Measurements from ENCODE around the gene SH3BGRL.

Gene SH3BGRL

DNA sequence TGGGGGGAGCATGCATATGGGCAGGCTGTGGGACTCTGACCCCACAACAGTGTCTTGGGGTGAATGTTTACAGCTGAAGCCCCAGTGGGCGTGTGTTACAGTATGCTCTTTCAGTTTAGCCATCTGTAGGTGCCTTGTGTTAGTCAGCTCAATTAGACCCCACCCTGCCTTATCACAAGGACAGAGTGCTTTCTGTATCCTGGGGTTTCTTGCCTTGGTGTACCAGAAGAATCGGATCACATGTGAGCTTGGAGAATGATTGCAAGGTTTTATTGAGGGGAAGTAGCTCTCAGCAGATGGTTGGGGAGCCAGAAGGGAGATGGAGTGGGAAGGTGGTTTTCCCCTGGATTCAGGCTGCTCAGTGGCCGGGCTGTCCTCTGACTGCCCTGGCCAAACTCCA is 27.3 kb downstream of the SH3BGRL start:
- Histone ChIP-seq H3K27me3 (ENCODE audit: control insufficient read depth, insufficient read depth, low read length) (no peaks in the 10 kb centered on the region), H3K9ac (ENCODE audit: low read length) (no peak overlapping the region), H3K4me1 (ENCODE audit: control insufficient read depth, insufficient read depth, low read length) (peaks cover 4% of the 10 kb centered on the region), H3K4me3 (ENCODE audit: low read length) (no peak overlapping the region), H3K36me3 (ENCODE audit: control insufficient read depth, insufficient read depth, low read length) (no peaks in the 10 kb centered on the region), H3K9me3 (ENCODE audit: control insufficient read depth, low read length) (no peaks in the 10 kb centered on the region)

DNA sequence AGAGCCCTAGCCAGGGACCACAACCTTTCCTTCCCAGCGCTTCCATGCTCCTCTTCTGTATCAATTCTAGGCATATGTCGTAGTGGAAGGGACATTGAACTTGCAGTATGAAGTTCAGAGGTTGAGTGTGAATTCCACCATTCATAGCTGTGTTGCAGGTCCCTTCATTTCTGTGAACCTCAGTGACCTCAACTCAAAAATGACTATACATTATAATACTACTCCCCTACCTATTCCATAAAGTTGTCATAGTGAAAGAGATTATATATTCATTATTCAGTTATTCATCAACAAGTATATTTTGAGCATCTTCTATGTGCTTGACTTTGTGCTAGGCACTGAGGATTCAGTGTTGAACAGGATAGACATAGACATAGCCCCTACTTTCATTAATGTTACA is 28.0 kb downstream of the SH3BGRL start:
- Histone ChIP-seq H3K4me3 (ENCODE audit: low read length) (no peak overlapping the region), H3K4me1 (ENCODE audit: control insufficient read depth, insufficient read depth, low read length) (peaks cover 4% of the 10 kb centered on the region), H3K9ac (ENCODE audit: low read length) (no peak overlapping the region), H3K36me3 (ENCODE audit: control insufficient read depth, insufficient read depth, low read length) (no peaks in the 10 kb centered on the region), H3K9me3 (ENCODE audit: control insufficient read depth, low read length) (no peaks in the 10 kb centered on the region), H3K27me3 (ENCODE audit: control insufficient read depth, insufficient read depth, low read length) (no peaks in the 10 kb centered on the region)

DNA sequence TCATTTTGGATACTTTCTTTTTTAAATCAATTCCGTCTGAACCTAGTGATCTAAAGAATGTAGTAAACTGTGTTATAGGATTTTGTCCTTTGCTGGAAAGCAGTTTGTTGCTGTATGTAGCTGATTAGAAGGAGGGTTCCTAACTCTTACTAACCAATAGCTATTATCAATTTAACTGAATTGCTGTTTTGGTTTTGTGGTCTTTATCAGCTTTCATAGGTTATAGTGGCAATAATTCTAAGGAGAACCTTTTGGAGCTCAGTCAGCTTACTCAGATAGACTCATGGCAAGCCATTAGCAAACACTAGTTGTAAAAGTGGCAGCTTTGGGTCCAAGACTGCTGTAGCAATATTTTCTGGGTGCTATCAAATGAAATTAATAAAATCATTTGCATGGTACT is 29.6 kb downstream of the SH3BGRL start:
- Histone ChIP-seq H3K9ac (ENCODE audit: low read length) (no peak overlapping the region), H3K27me3 (ENCODE audit: control insufficient read depth, insufficient read depth, low read length) (no peaks in the 10 kb centered on the region), H3K9me3 (ENCODE audit: control insufficient read depth, low read length) (no peaks in the 10 kb centered on the region), H3K4me3 (ENCODE audit: low read length) (no peak overlapping the region), H3K4me1 (ENCODE audit: control insufficient read depth, insufficient read depth, low read length) (peaks cover 4% of the 10 kb centered on the region), H3K36me3 (ENCODE audit: control insufficient read depth, insufficient read depth, low read length) (no peaks in the 10 kb centered on the region)

GRCh38 chrX:81232218-81232617 is 30.3 kb downstream of the SH3BGRL start:
- no peak overlapping the region for H3K4me3 ChIP-seq (ENCODE audit: low read length)
- H3K9me3 ChIP-seq (ENCODE audit: control insufficient read depth, low read length), result no peaks in the 10 kb centered on the region
- peaks cover 4% of the 10 kb centered on the region for H3K4me1 ChIP-seq (ENCODE audit: control insufficient read depth, insufficient read depth, low read length)
- H3K9ac ChIP-seq (ENCODE audit: low read length), result no peak overlapping the region
- no peaks in the 10 kb centered on the region for H3K36me3 ChIP-seq (ENCODE audit: control insufficient read depth, insufficient read depth, low read length)
- no peaks in the 10 kb centered on the region for H3K27me3 ChIP-seq (ENCODE audit: control insufficient read depth, insufficient read depth, low read length)

GRCh38 chrX:81237516-81237915 is 35.6 kb downstream of the SH3BGRL start:
- Histone ChIP-seq H3K9ac (ENCODE audit: low read length) (no peak overlapping the region), H3K4me1 (ENCODE audit: control insufficient read depth, insufficient read depth, low read length) (no peaks in the 10 kb centered on the region), H3K27me3 (ENCODE audit: control insufficient read depth, insufficient read depth, low read length) (no peaks in the 10 kb centered on the region), H3K9me3 (ENCODE audit: control insufficient read depth, low read length) (no peaks in the 10 kb centered on the region), H3K4me3 (ENCODE audit: low read length) (no peak overlapping the region), H3K36me3 (ENCODE audit: control insufficient read depth, insufficient read depth, low read length) (no peaks in the 10 kb centered on the region)

- no peaks in the 10 kb centered on the region for H3K36me3 ChIP-seq (ENCODE audit: control insufficient read depth, insufficient read depth, low read length)
- no peak overlapping the region for H3K4me3 ChIP-seq (ENCODE audit: low read length)
- H3K27me3 ChIP-seq (ENCODE audit: control insufficient read depth, insufficient read depth, low read length), result no peaks in the 10 kb centered on the region
- H3K9ac ChIP-seq (ENCODE audit: low read length), result no peak overlapping the region
- no peaks in the 10 kb centered on the region for H3K9me3 ChIP-seq (ENCODE audit: control insufficient read depth, low read length)
- no peaks in the 10 kb centered on the region for H3K4me1 ChIP-seq (ENCODE audit: control insufficient read depth, insufficient read depth, low read length)
Observed at GRCh38 chrX:81238166-81238565, 36.3 kb downstream of the SH3BGRL start.

- H3K4me3 ChIP-seq (ENCODE audit: low read length), result no peak overlapping the region
- no peak overlapping the region for H3K9ac ChIP-seq (ENCODE audit: low read length)
- H3K36me3 ChIP-seq (ENCODE audit: control insufficient read depth, insufficient read depth, low read length), result no peaks in the 10 kb centered on the region
- no peaks in the 10 kb centered on the region for H3K4me1 ChIP-seq (ENCODE audit: control insufficient read depth, insufficient read depth, low read length)
- no peaks in the 10 kb centered on the region for H3K27me3 ChIP-seq (ENCODE audit: control insufficient read depth, insufficient read depth, low read length)
- no peaks in the 10 kb centered on the region for H3K9me3 ChIP-seq (ENCODE audit: control insufficient read depth, low read length)
Observed at GRCh38 chrX:81240701-81241331, 38.9 kb downstream of the SH3BGRL start.

GRCh38 chrX:81241753-81242152 is 39.9 kb downstream of the SH3BGRL start:
- Histone ChIP-seq H3K4me3 (ENCODE audit: low read length) (no peak overlapping the region), H3K27me3 (ENCODE audit: control insufficient read depth, insufficient read depth, low read length) (no peaks in the 10 kb centered on the region), H3K4me1 (ENCODE audit: control insufficient read depth, insufficient read depth, low read length) (no peaks in the 10 kb centered on the region), H3K9me3 (ENCODE audit: control insufficient read depth, low read length) (no peaks in the 10 kb centered on the region), H3K36me3 (ENCODE audit: control insufficient read depth, insufficient read depth, low read length) (no peaks in the 10 kb centered on the region), H3K9ac (ENCODE audit: low read length) (no peak overlapping the region)

DNA sequence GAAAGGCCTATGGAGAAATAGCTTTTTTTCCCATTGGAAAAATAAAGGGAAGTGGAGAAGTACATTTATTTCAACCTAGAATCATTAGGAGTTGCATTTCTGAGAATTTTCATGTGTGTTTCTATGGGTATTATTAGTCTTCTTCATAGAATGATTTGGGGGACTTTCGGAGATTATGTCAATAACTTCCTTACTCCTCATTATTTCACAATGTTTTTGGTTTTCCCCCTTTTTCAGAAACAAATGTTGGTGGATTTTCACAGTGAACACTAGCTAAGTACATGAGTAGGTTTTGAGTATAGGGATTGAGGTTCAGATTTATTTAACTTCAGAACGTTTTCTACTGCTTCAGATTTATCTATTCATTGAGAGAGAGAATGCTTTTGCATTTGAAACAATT is 54.0 kb downstream of the SH3BGRL start:
- H3K9ac ChIP-seq (ENCODE audit: low read length), result no peak overlapping the region

DNA sequence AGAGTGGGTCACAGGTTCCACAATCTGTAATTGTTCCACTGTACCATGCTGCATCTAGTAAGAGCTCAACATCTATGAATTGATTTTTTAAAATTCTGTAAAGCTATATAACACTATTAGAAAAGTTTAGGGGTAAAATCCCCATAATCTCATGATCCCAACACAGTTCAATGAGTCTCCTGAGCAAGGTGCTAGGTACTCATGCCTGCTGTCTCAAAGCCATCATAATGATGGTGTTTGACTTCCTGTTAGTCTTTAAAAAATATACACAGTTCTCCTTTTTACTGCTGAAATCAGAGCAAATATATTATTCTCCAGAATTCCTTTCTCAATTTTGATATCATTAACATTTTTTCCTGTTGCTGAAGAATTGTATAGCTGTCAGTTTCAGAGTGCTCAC is 55.9 kb downstream of the SH3BGRL start:
- Histone ChIP-seq H3K27me3 (ENCODE audit: control insufficient read depth, insufficient read depth, low read length) (no peaks in the 10 kb centered on the region), H3K9me3 (ENCODE audit: control insufficient read depth, low read length) (no peaks in the 10 kb centered on the region), H3K4me1 (ENCODE audit: control insufficient read depth, insufficient read depth, low read length) (peaks cover 10% of the 10 kb centered on the region), H3K36me3 (ENCODE audit: control insufficient read depth, insufficient read depth, low read length) (no peaks in the 10 kb centered on the region), H3K4me3 (ENCODE audit: low read length) (no peak overlapping the region), H3K9ac (ENCODE audit: low read length) (no peak overlapping the region)

More for the DNA sequence above, 54.0 kb downstream of the SH3BGRL start:
- Histone ChIP-seq H3K27me3 (ENCODE audit: control insufficient read depth, insufficient read depth, low read length) (no peaks in the 10 kb centered on the region), H3K4me3 (ENCODE audit: low read length) (no peak overlapping the region), H3K9me3 (ENCODE audit: control insufficient read depth, low read length) (no peaks in the 10 kb centered on the region), H3K4me1 (ENCODE audit: control insufficient read depth, insufficient read depth, low read length) (peaks cover 5% of the 10 kb centered on the region), H3K36me3 (ENCODE audit: control insufficient read depth, insufficient read depth, low read length) (no peaks in the 10 kb centered on the region)

DNA sequence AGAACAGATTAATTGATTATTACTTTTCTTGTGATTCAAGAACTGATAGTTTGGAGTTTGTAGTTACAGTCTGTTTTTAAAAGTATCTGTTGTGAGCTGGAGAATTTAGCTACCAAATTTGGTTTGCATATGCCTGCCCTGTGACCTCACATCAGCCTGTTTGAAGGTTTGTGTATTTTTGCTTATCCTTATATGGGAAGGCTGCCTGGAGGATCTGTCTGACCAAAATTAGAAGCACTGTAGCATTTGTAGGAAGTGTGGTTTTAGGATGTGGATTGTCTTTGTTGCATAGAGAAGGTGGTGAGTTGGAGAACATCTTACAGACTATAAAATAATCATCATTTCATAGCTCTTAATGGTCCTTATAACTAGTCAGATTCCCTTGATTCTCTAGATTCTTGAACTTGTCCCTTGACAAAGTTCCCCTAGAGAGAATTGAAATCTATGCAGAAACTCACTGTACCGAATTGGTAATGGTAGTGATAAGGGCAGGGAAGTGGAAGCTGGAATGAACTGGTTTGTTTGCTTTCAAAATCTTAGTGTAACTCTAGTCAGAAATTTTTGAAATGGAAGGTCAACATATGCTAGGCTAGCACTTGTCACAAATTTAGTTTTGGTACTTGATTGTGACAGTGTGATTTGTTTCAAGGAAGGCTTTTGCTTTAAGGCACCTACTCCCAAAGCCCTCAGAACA is 57.3 kb downstream of the SH3BGRL start:
- Histone ChIP-seq H3K4me3 (ENCODE audit: low read length) (no peak overlapping the region), H3K9ac (ENCODE audit: low read length) (no peak overlapping the region)

DNA sequence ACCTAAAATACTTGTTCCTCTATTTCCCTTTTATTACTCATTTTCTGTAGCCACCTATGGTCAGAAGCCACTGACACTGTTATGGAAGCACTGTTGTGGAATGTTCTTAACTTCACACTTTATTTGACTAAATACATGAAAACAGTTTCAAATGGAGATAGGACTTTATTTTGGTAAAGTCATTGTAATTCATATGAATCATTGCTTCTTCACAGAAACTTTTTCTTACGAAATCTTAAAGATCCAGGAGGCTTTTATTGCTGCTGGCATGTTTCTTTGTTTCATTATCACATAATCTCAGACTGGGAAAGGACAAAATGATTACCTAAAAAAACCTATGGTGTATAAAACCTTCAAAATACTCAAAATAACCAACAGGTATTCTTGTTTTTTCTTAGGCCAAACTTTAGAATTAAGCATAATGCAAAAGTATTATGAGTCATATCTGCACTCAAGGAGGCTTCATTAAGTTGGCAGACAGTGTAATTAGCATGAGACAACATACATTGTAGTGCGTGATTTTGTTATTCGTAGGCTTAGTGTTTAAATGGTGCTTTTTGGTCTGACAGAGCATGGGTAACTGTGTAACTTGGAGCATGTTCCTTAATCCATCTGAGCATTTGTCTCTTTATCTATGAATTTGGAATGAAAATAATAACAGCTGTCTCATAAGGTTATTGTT is 58.0 kb downstream of the SH3BGRL start:
- Histone ChIP-seq H3K36me3 (ENCODE audit: control insufficient read depth, insufficient read depth, low read length) (no peaks in the 10 kb centered on the region), H3K9ac (ENCODE audit: low read length) (no peak overlapping the region), H3K4me1 (ENCODE audit: control insufficient read depth, insufficient read depth, low read length) (peaks cover 10% of the 10 kb centered on the region), H3K4me3 (ENCODE audit: low read length) (no peak overlapping the region), H3K27me3 (ENCODE audit: control insufficient read depth, insufficient read depth, low read length) (no peaks in the 10 kb centered on the region), H3K9me3 (ENCODE audit: control insufficient read depth, low read length) (no peaks in the 10 kb centered on the region)

More for the DNA sequence above, 57.3 kb downstream of the SH3BGRL start:
- H3K36me3 ChIP-seq (ENCODE audit: control insufficient read depth, insufficient read depth, low read length), result no peaks in the 10 kb centered on the region
- H3K4me1 ChIP-seq (ENCODE audit: control insufficient read depth, insufficient read depth, low read length), result peaks cover 10% of the 10 kb centered on the region
- no peaks in the 10 kb centered on the region for H3K27me3 ChIP-seq (ENCODE audit: control insufficient read depth, insufficient read depth, low read length)
- H3K9me3 ChIP-seq (ENCODE audit: control insufficient read depth, low read length), result no peaks in the 10 kb centered on the region

All from mucosa of stomach (tissue), 1 donor.